ENCODE measurements around the gene RDH5. TPM values are rescaled to one million over a fixed set of nuclear protein-coding genes. Genes with fewer than 3 reads are reported as not detected.

The RDH5 gene
- total RNA-seq, 1 donor from 2014 or later = 4.1 TPM

- no peak for DNase-seq (ENCODE audit: extremely low spot score, unreplicated experiment)
- no peaks in the 10 kb centered on the region for H3K4me1 Mint-ChIP-seq (ENCODE audit: unreplicated experiment)
- no peak for TF ChIP-seq CTCF (IDR thresholded peaks at IDR 0.05)
Observed at GRCh38 chr12:55692631-55693322, 27.4 kb upstream of the RDH5 start.

GRCh38 chr12:55693323-55694187 lies 26.6 kb upstream of the RDH5 start:
- no peak for DNase-seq (ENCODE audit: extremely low spot score, unreplicated experiment)
- no peaks in the 10 kb centered on the region for H3K9me3 Mint-ChIP-seq (ENCODE audit: unreplicated experiment)
- H3K4me1 Mint-ChIP-seq (ENCODE audit: unreplicated experiment) = no peaks in the 10 kb centered on the region
- H3K36me3 Mint-ChIP-seq (ENCODE audit: unreplicated experiment) = no peaks in the 10 kb centered on the region
- no peak for TF ChIP-seq CTCF (IDR thresholded peaks at IDR 0.05)
- H3K27ac Mint-ChIP-seq (ENCODE audit: unreplicated experiment) = no peak overlapping the region
- no peak overlapping the region for H3K4me3 Mint-ChIP-seq (ENCODE audit: unreplicated experiment)
- no peaks in the 10 kb centered on the region for H3K27me3 Mint-ChIP-seq (ENCODE audit: unreplicated experiment)

More at GRCh38 chr12:55692631-55693322, 27.4 kb upstream of the RDH5 start:
- no peaks in the 10 kb centered on the region for H3K27me3 Mint-ChIP-seq (ENCODE audit: unreplicated experiment)
- H3K9me3 Mint-ChIP-seq (ENCODE audit: unreplicated experiment) = no peaks in the 10 kb centered on the region
- no peak overlapping the region for H3K4me3 Mint-ChIP-seq (ENCODE audit: unreplicated experiment)
- H3K27ac Mint-ChIP-seq (ENCODE audit: unreplicated experiment) = no peak overlapping the region
- no peaks in the 10 kb centered on the region for H3K36me3 Mint-ChIP-seq (ENCODE audit: unreplicated experiment)

GRCh38 chr12:55694188-55694515 lies 26.0 kb upstream of the RDH5 start:
- Mint-ChIP-seq H3K4me1 (ENCODE audit: unreplicated experiment) (no peaks in the 10 kb centered on the region), H3K27ac (ENCODE audit: unreplicated experiment) (no peak overlapping the region)
- no peak for TF ChIP-seq CTCF (IDR thresholded peaks at IDR 0.05)

GRCh38 chr12:55694651-55695050 lies 25.5 kb upstream of the RDH5 start:
- H3K27ac Mint-ChIP-seq (ENCODE audit: unreplicated experiment) = no peak overlapping the region
- no peak overlapping the region for H3K4me3 Mint-ChIP-seq (ENCODE audit: unreplicated experiment)
- no peaks in the 10 kb centered on the region for H3K9me3 Mint-ChIP-seq (ENCODE audit: unreplicated experiment)
- no peaks in the 10 kb centered on the region for H3K36me3 Mint-ChIP-seq (ENCODE audit: unreplicated experiment)
- no peaks in the 10 kb centered on the region for H3K4me1 Mint-ChIP-seq (ENCODE audit: unreplicated experiment)
- no peak for TF ChIP-seq CTCF (IDR thresholded peaks at IDR 0.05)
- DNase-seq (ENCODE audit: extremely low spot score, unreplicated experiment) = no peak
- H3K27me3 Mint-ChIP-seq (ENCODE audit: unreplicated experiment) = no peaks in the 10 kb centered on the region

More at GRCh38 chr12:55694188-55694515, 26.0 kb upstream of the RDH5 start:
- Mint-ChIP-seq H3K27me3 (ENCODE audit: unreplicated experiment) (no peaks in the 10 kb centered on the region), H3K9me3 (ENCODE audit: unreplicated experiment) (no peaks in the 10 kb centered on the region), H3K4me3 (ENCODE audit: unreplicated experiment) (no peak overlapping the region), H3K36me3 (ENCODE audit: unreplicated experiment) (no peaks in the 10 kb centered on the region)
- no peak for DNase-seq (ENCODE audit: extremely low spot score, unreplicated experiment)

GRCh38 chr12:55695349-55695748 lies 24.8 kb upstream of the RDH5 start:
- H3K9me3 Mint-ChIP-seq (ENCODE audit: unreplicated experiment) = no peaks in the 10 kb centered on the region
- TF ChIP-seq CTCF (IDR thresholded peaks at IDR 0.05) = no peak
- DNase-seq (ENCODE audit: extremely low spot score, unreplicated experiment) = no peak
- no peaks in the 10 kb centered on the region for H3K36me3 Mint-ChIP-seq (ENCODE audit: unreplicated experiment)
- H3K4me1 Mint-ChIP-seq (ENCODE audit: unreplicated experiment) = no peaks in the 10 kb centered on the region
- no peak overlapping the region for H3K27ac Mint-ChIP-seq (ENCODE audit: unreplicated experiment)
- H3K4me3 Mint-ChIP-seq (ENCODE audit: unreplicated experiment) = no peak overlapping the region
- no peaks in the 10 kb centered on the region for H3K27me3 Mint-ChIP-seq (ENCODE audit: unreplicated experiment)
